Loucy (cell line): ENCODE results near the gene C2CD4D.

Experiments used
- H2AFZ ChIP-seq: fragments of 200-600 bp; sonication (generic); 2 replicates; pipeline ENCODE4 v1.6.0; 2016; ENCODE audit warnings: antibody characterized with exemption, mild to moderate bottlenecking, low read length, moderate library complexity
- H3F3A ChIP-seq: fragments of 200-600 bp; 2 replicates; pipeline ENCODE4 v1.6.0; 2016; ENCODE audit warnings: antibody characterized with exemption, low read depth, mild to moderate bottlenecking
- H3K27me3 ChIP-seq: fragments of 200-600 bp; sonication (generic); 2 replicates; pipeline ENCODE4 v1.6.1; 2014; ENCODE audit warnings: low read length, mild to moderate bottlenecking; ENCODE audit not compliant: insufficient read depth, poor library complexity, severe bottlenecking
- H3K36me3 ChIP-seq: fragments of 200-600 bp; sonication (generic); 2 replicates; pipeline ENCODE4 v1.6.1; 2016; ENCODE audit warnings: low read length; ENCODE audit not compliant: insufficient read depth
- H3K4me1 ChIP-seq: fragments of 200-600 bp; sonication (generic); 2 replicates; pipeline ENCODE4 v1.5.1; 2014; ENCODE audit warnings: low read length, mild to moderate bottlenecking; ENCODE audit not compliant: insufficient read depth, poor library complexity, severe bottlenecking
- H3K4me2 ChIP-seq: fragments of 200-600 bp; sonication (generic); 2 replicates; pipeline ENCODE4 v1.6.0; 2014; ENCODE audit warnings: antibody characterized with exemption, low read length, low read depth, mild to moderate bottlenecking; ENCODE audit not compliant: poor library complexity, severe bottlenecking
- H3K4me3 ChIP-seq: fragments of 200-600 bp; sonication (generic); 2 replicates; pipeline ENCODE4 v1.5.1; 2014; ENCODE audit warnings: low read length, mild to moderate bottlenecking, mixed read lengths; ENCODE audit not compliant: poor library complexity, severe bottlenecking
- H3K79me2 ChIP-seq: fragments of 200-600 bp; sonication (generic); 2 replicates; pipeline ENCODE4 v1.6.1; 2014; ENCODE audit warnings: low read length; ENCODE audit not compliant: insufficient read depth
- H3K9ac ChIP-seq: fragments of 200-600 bp; sonication (generic); 2 replicates; pipeline ENCODE4 v1.6.0; 2014; ENCODE audit warnings: mild to moderate bottlenecking, low read depth, low read length, moderate library complexity; ENCODE audit not compliant: poor library complexity, severe bottlenecking
- H3K9me2 ChIP-seq: fragments of 200-600 bp; sonication (generic); replicated peaks from 2 replicates; pipeline ENCODE4 v1.6.1; 2016; ENCODE audit warnings: low read depth, low read length, mixed read lengths
- H3K9me3 ChIP-seq: fragments of 200-600 bp; sonication (generic); 2 replicates; pipeline ENCODE4 v1.6.1; 2014; ENCODE audit warnings: mild to moderate bottlenecking, antibody characterized with exemption, low read length, low read depth; ENCODE audit not compliant: insufficient read depth
- H4K20me1 ChIP-seq: fragments of 200-600 bp; sonication (generic); 2 replicates; pipeline ENCODE4 v1.6.0; 2014; ENCODE audit warnings: antibody characterized with exemption, low read length, mild to moderate bottlenecking; ENCODE audit not compliant: insufficient read depth, poor library complexity, severe bottlenecking
- EZH2phosphoT487 ChIP-seq: fragments of 200-600 bp; IDR thresholded peaks from 2 replicates; pipeline ENCODE4 v1.6.1; 2018; ENCODE audit warnings: antibody characterized with exemption, mild to moderate bottlenecking, moderate library complexity, borderline replicate concordance
- TF ChIP-seq, protein P1 (sequence below): fragments of 200-600 bp; sonication (generic); conservative IDR thresholded peaks from 2 replicates; pipeline ENCODE4 v1.5.1; 2014; ENCODE audit warnings: mild to moderate bottlenecking, antibody characterized with exemption, low read length

The C2CD4D gene

DNA sequence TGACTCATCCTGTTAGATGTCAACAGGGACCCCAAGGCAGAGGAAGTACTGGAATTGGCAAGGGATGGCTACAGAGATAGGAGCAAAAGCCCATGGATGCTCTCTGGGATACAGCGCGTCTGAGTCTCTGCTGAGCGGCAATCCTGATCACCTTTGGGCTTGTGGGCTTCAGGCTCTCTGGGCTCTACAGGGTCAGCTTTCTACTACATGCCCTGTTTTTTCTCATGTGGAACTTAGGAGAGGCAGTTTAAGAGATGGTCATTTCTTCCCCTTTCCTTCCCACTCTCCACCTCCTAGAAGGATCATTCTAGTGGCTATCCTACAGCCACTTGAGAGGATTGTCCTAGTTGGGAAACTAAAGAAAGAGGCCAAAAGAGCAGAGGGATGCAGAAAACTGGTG is 35.7 kb downstream of the C2CD4D start:
- Histone ChIP-seq H2AFZ (no peak overlapping the region), H3K9ac (no peak overlapping the region), H3K27me3 (no peaks in the 10 kb centered on the region), H3K9me3 (no peaks in the 10 kb centered on the region), H3K9me2 (no peaks in the 10 kb centered on the region), H3K4me3 (no peak overlapping the region), H3K4me1 (no peaks in the 10 kb centered on the region), H3K79me2 (no peaks in the 10 kb centered on the region), H3F3A (no peaks in the 10 kb centered on the region), H4K20me1 (no peaks in the 10 kb centered on the region), H3K4me2 (no peak overlapping the region), H3K36me3 (no peaks in the 10 kb centered on the region)
- TF ChIP-seq, protein P1, sequence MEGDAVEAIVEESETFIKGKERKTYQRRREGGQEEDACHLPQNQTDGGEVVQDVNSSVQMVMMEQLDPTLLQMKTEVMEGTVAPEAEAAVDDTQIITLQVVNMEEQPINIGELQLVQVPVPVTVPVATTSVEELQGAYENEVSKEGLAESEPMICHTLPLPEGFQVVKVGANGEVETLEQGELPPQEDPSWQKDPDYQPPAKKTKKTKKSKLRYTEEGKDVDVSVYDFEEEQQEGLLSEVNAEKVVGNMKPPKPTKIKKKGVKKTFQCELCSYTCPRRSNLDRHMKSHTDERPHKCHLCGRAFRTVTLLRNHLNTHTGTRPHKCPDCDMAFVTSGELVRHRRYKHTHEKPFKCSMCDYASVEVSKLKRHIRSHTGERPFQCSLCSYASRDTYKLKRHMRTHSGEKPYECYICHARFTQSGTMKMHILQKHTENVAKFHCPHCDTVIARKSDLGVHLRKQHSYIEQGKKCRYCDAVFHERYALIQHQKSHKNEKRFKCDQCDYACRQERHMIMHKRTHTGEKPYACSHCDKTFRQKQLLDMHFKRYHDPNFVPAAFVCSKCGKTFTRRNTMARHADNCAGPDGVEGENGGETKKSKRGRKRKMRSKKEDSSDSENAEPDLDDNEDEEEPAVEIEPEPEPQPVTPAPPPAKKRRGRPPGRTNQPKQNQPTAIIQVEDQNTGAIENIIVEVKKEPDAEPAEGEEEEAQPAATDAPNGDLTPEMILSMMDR, result no peak
- TF ChIP-seq EZH2phosphoT487, result no peak

DNA sequence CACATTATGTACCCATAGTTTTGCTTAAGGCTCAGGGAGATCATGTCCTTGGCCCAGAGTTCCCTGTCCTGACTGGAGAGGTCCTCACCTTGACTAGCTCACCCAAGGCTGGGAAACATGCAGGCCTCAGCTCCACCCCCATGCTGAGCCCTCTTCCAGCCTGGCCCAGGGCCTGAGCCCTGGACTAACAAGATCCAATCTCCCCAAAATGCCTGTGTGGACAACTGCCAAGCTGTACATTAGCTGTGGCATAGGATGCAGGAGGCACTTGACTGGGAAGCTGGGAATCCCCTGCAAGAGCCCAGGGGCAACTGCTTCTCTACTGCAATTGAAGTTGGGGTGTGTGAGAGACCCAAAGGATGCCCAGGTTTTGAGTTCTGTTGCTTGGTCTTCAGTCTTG is 36.5 kb downstream of the C2CD4D start:
- Histone ChIP-seq H3K9me3 (no peaks in the 10 kb centered on the region), H3K36me3 (no peaks in the 10 kb centered on the region), H3K9ac (no peak overlapping the region), H3K79me2 (no peaks in the 10 kb centered on the region), H3K27me3 (no peaks in the 10 kb centered on the region), H2AFZ (no peak overlapping the region), H4K20me1 (no peaks in the 10 kb centered on the region), H3K9me2 (no peaks in the 10 kb centered on the region), H3K4me2 (no peak overlapping the region), H3K4me3 (no peak overlapping the region), H3F3A (no peaks in the 10 kb centered on the region), H3K4me1 (no peaks in the 10 kb centered on the region)
- no peak for TF ChIP-seq EZH2phosphoT487
- TF ChIP-seq, protein P1, result no peak

DNA sequence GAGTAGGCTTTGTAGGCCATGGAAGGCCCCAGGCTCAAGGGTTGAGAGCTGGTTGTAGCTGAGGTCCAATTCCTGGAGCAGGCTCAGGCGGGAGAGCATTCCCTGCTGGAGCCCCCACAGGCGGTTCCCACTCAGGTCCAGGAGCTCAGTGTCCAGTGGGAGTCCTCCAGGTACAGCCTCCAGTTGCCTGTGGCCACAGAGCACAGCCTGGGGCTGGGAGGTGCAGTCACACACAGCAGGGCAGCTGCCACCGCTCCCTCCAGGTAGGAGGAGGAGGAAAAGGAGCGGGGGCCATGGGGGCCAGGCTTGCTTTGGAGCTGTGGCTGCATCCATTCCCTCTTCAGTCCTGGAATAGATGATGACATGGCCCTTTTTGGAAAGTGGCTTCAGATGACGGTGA is 37.2 kb downstream of the C2CD4D start:
- Histone ChIP-seq H4K20me1 (no peaks in the 10 kb centered on the region), H3K9ac (no peak overlapping the region), H3K4me2 (no peak overlapping the region), H3K36me3 (no peaks in the 10 kb centered on the region), H3F3A (no peaks in the 10 kb centered on the region), H3K4me1 (no peaks in the 10 kb centered on the region), H3K79me2 (no peaks in the 10 kb centered on the region), H2AFZ (no peak overlapping the region), H3K9me3 (no peaks in the 10 kb centered on the region), H3K27me3 (no peaks in the 10 kb centered on the region), H3K4me3 (no peak overlapping the region), H3K9me2 (no peaks in the 10 kb centered on the region)
- TF ChIP-seq, protein P1, result no peak
- TF ChIP-seq EZH2phosphoT487, result no peak
